ENCODE data around the gene STYXL1. TPM values are rescaled to one million over a fixed set of nuclear protein-coding genes. Genes with fewer than 3 reads are reported as not detected.

The STYXL1 gene
- total RNA-seq, 2 experiments from 2014 or later = 37.3 to 40.4 TPM

GRCh38 chr7:75984130-75985008 lies 63.4 kb downstream of the STYXL1 start:
- CTCF ChIA-PET = no interaction called here
- Mint-ChIP-seq H3K27me3 (no peaks in the 10 kb centered on the region), H3K36me3 (ENCODE audit: low read depth) (peaks cover 8% of the 10 kb centered on the region), H3K9me3 (no peaks in the 10 kb centered on the region), H3K27ac (no peak overlapping the region), H3K4me1 (no peaks in the 10 kb centered on the region), H3K4me3 (no peak overlapping the region)
- POLR2A ChIA-PET = interaction anchor here (1.2 kb wide), 1 partner anchor 10 kb away, joined by 3 read pairs; no protein-coding TSS in a partner anchor
- DNase-seq = no peak

DNA sequence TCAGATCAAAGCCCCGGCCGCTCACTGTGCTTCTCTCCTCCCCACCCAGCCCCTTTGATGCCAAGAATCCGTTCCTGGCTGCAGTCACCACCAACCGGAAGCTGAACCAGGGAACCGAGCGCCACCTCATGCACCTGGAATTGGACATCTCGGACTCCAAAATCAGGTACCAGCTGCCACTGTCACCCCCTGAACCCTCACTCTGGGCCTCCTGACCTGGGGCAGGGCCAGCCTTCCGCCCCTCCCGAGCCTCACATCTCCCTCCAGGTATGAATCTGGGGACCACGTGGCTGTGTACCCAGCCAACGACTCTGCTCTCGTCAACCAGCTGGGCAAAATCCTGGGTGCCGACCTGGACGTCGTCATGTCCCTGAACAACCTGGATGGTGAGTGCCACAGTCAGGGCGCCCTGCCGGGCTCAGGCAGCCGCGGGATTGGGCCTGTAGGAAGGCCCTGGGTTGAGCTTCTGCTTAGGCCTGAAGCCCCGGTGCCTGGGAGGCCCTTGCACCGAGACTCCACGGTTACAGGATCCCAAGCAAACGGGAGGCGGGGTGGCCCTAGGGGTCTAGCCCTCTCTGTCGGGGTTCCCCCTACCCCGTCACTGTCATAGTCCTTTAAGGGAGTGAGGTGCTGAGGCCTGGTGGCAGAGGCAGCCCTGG lies 64.2 kb downstream of the STYXL1 start:
- Mint-ChIP-seq H3K9me3 (no peaks in the 10 kb centered on the region), H3K27me3 (no peaks in the 10 kb centered on the region), H3K4me3 (no peak overlapping the region), H3K4me1 (no peaks in the 10 kb centered on the region), H3K36me3 (ENCODE audit: low read depth) (peaks cover 8% of the 10 kb centered on the region), H3K27ac (no peak overlapping the region)
- ChIA-PET CTCF (no interaction called here), POLR2A (no interaction called here)
- no peak for DNase-seq

- Mint-ChIP-seq H3K4me1 (no peaks in the 10 kb centered on the region), H3K27ac (no peak overlapping the region), H3K9me3 (no peaks in the 10 kb centered on the region), H3K4me3 (no peak overlapping the region), H3K27me3 (no peaks in the 10 kb centered on the region), H3K36me3 (ENCODE audit: low read depth) (peaks cover 8% of the 10 kb centered on the region)
- no peak for DNase-seq
- CTCF ChIA-PET = no interaction called here
- POLR2A ChIA-PET = no interaction called here
Measured at GRCh38 chr7:75982306-75983064, 65.3 kb downstream of the STYXL1 start.

GRCh38 chr7:75981453-75982305 lies 66.1 kb downstream of the STYXL1 start:
- H3K4me1 Mint-ChIP-seq = no peaks in the 10 kb centered on the region
- POLR2A ChIA-PET = no interaction called here
- CTCF ChIA-PET = no interaction called here
- no peak overlapping the region for H3K27ac Mint-ChIP-seq
- H3K9me3 Mint-ChIP-seq = no peaks in the 10 kb centered on the region
- no peak overlapping the region for H3K4me3 Mint-ChIP-seq
- no peaks in the 10 kb centered on the region for H3K27me3 Mint-ChIP-seq
- peaks cover under 1% of the 10 kb centered on the region for H3K36me3 Mint-ChIP-seq (ENCODE audit: low read depth)
- DNase-seq = no peak

DNA sequence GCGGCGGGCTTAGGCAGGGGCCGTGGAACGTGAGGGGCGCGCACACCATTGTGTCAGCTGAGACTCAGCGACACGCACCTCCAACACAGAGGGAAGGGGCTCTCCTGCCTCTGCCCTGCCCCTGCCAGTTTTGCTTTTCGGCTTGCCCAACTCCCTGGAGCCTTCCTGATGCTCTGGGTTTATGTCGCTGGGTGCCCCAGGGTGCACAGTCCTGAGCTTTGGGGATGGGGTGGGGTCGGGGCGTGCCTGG lies 66.7 kb downstream of the STYXL1 start:
- Mint-ChIP-seq H3K4me1 (no peaks in the 10 kb centered on the region), H3K4me3 (no peak overlapping the region), H3K9me3 (no peaks in the 10 kb centered on the region), H3K27me3 (no peaks in the 10 kb centered on the region), H3K27ac (no peak overlapping the region), H3K36me3 (ENCODE audit: low read depth) (no peaks in the 10 kb centered on the region)
- ChIA-PET POLR2A (no interaction called here), CTCF (no interaction called here)
- DNase-seq = no peak

GRCh38 chr7:75980430-75981202 lies 67.2 kb downstream of the STYXL1 start:
- DNase-seq = no peak
- no peak overlapping the region for H3K27ac Mint-ChIP-seq
- H3K27me3 Mint-ChIP-seq = no peaks in the 10 kb centered on the region
- CTCF ChIA-PET = no interaction called here
- POLR2A ChIA-PET = no interaction called here
- H3K36me3 Mint-ChIP-seq (ENCODE audit: low read depth) = no peaks in the 10 kb centered on the region
- no peaks in the 10 kb centered on the region for H3K9me3 Mint-ChIP-seq
- H3K4me1 Mint-ChIP-seq = no peaks in the 10 kb centered on the region
- H3K4me3 Mint-ChIP-seq = no peak overlapping the region

DNA sequence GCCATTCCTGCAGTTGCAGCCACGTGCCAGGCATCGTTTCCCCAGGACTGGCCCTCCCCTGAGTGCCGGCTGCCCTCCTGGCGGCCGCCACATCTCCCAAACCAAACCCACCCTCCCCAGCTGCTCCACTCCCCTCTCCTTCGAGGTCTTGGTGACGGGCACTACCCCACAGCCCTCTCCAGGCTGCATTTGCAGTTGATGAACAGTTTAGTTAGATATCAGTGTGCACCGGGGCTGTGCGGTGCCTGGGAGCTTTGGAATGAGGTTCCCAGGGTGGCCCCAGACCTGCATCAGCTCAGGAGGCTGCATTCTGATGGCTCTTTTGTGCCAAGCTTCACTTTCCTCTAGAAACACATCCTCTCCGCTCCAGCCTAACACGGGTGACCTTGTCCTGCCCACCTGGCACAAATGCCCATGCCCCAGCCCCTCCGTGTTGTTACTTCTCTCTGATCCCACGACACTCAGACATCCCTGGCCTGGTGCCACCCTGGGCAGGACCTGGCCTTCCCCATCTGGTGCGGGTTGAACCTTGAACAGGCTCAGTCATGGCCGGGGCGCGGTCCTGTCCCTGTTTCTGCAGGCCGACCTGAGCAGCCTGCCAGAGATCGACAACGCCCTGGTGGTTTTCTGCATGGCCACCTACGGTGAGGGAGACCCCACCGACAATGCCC lies 67.9 kb downstream of the STYXL1 start:
- ChIA-PET CTCF (no interaction called here), POLR2A (no interaction called here)

GRCh38 chr7:75977743-75978142 lies 70.1 kb downstream of the STYXL1 start:
- H3K27ac Mint-ChIP-seq = no peak overlapping the region
- H3K4me1 Mint-ChIP-seq = no peaks in the 10 kb centered on the region

More for the DNA sequence above, 67.9 kb downstream of the STYXL1 start:
- DNase-seq = no peak
- no peaks in the 10 kb centered on the region for H3K27me3 Mint-ChIP-seq
- H3K27ac Mint-ChIP-seq = no peak overlapping the region
- H3K4me3 Mint-ChIP-seq = no peak overlapping the region
- no peaks in the 10 kb centered on the region for H3K9me3 Mint-ChIP-seq
- H3K36me3 Mint-ChIP-seq (ENCODE audit: low read depth) = no peaks in the 10 kb centered on the region
- no peaks in the 10 kb centered on the region for H3K4me1 Mint-ChIP-seq

DNA sequence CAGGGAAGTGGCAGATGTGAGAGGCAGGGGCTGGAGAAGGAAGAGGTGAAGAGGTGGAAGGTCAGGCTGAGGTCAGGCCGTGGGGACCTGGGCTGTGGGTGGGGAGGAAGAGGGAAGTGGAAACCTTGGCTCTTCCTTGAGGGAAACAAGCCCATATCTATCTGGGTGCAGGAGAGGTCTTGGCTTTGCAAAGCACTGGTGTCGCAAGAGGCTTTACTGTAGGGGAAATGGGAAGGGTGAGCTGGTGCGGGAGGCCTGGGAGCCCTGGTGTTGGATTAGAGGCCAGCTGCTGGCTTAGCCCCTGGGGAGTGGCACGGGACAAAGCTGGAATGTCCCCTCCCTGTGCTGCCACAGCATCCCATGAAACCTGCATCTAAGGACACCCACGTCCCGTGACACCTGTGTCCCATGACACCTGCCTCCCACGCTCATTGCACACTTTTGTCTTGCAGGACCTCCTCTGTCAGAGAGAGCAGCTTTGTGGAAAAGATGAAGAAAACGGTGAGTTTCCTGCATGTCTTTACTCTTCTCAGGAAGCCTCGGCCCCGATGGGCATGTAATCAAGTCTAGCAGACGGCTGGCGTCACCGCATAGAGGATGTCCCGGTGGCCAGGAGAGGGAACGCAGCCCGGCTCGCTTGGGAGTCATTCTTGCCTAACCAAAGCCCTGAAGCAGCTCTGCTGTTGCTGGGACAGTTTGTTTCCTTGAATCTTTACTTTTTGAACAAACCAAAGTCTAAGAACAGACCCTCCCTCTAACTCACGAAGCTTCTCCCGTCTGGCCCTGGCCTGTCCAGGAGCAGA lies 75.6 kb downstream of the STYXL1 start:
- peaks cover 9% of the 10 kb centered on the region for H3K36me3 Mint-ChIP-seq (ENCODE audit: low read depth)
- H3K4me3 Mint-ChIP-seq = no peak overlapping the region
- no peak overlapping the region for H3K27ac Mint-ChIP-seq
- DNase-seq = no peak
- ChIA-PET CTCF (no interaction called here), POLR2A (no interaction called here)
- H3K9me3 Mint-ChIP-seq = no peaks in the 10 kb centered on the region
- H3K4me1 Mint-ChIP-seq = peaks cover 3% of the 10 kb centered on the region
- no peaks in the 10 kb centered on the region for H3K27me3 Mint-ChIP-seq

More at GRCh38 chr7:75977743-75978142, 70.1 kb downstream of the STYXL1 start:
- H3K4me3 Mint-ChIP-seq = no peak overlapping the region
- no peak for DNase-seq
- H3K36me3 Mint-ChIP-seq (ENCODE audit: low read depth) = peaks cover 5% of the 10 kb centered on the region
- CTCF ChIA-PET = interaction anchor here (1.9 kb wide), 1 partner anchor 43 kb away, joined by 4 read pairs; no protein-coding TSS in a partner anchor
- no peaks in the 10 kb centered on the region for H3K9me3 Mint-ChIP-seq
- H3K27me3 Mint-ChIP-seq = no peaks in the 10 kb centered on the region
- POLR2A ChIA-PET = no interaction called here

DNA sequence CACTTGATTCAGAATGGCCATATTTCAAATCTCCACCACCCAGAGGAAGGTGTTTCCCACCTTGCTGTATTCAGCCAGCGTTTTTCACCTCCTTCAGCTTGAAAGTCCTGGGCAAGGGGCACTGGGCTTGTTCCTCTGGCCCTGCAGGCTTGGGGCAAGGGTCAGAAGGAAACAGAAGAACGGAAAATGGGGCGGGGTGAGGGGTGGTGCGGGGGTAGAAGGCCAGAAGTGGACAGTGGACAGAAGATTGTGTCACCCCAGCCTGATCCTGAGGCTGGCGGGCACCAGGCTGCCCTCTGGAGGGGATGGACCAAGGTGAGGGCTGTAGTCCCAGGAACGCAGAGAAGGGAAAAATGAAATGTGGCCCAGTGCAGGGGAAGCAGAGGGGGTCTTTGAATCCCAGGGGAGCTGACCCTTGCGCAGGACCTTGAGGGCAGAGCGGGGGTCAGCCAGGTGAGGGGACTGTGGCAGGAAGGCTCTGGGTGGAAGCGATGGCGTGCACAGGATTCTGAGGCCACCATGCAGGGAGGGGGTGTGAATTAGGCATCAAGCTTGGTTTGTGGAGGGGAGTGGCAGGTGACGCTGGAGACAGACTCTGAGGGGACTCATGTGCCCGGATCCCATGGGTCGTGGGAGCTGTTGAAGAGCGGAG lies 76.4 kb downstream of the STYXL1 start:
- ChIA-PET POLR2A (no interaction called here), CTCF (no interaction called here)
- Mint-ChIP-seq H3K4me1 (peaks cover 3% of the 10 kb centered on the region), H3K36me3 (ENCODE audit: low read depth) (peaks cover 9% of the 10 kb centered on the region), H3K27ac (no peak overlapping the region), H3K4me3 (no peak overlapping the region), H3K9me3 (no peaks in the 10 kb centered on the region), H3K27me3 (no peaks in the 10 kb centered on the region)
- DNase-seq = no peak

All from activated CD4-positive, alpha-beta memory T cell treated with anti-CD3 and anti-CD28 coated beads, Interleukin-2, amount 10 ng/mL, durations not matched to agents 7 days and 5 days (primary cell).